SIG-M5 treated with dmso at 0.1 percent for 504 hours (cell line): ENCODE data around the gene MCTP2.

ENCODE experiments used
- DNase-seq: peaks from one replicate; lab custom pipeline; 2025; ENCODE audit not compliant: unreplicated experiment; lab: John Stamatoyannopoulos, UW

Gene MCTP2

DNA sequence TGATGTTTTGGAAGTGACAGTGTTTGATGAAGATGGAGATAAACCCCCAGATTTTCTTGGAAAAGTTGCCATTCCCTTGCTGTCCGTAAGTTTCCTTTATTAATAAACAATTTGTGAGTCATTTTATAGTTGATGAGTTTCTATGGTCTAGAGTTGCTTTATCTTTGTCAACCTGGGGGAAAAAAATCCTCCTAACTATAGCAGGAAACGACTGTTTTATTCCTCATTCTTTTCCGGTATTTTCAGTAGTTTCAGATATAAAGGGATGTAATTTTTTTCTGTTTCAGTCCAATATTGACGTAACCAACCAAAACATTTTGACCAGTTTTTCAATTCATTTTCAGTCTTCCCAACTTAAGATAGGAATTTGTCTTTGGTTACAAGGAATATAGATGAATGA is 154.1 kb downstream of the MCTP2 start:
- DNase-seq: no peak

DNA sequence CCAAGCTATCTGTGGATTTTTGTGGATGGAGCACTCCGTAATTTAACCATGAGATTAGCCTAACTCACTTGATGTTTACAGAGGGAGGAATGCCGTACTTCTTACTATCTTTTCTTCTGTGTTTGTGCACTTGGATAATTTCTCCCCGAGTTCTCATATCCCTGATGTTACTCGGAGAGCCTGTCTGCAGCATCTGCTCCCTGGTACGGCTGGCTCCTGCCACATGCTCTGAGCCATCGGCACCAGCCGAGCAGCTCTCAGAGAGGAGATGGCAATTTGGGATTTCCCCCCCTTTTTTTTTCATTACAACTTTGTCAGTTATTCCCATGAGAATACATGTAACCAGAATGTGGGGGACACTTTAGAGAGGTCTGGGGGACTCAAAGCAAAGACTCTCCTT is 155.0 kb downstream of the MCTP2 start:
- DNase-seq: no peak

DNA sequence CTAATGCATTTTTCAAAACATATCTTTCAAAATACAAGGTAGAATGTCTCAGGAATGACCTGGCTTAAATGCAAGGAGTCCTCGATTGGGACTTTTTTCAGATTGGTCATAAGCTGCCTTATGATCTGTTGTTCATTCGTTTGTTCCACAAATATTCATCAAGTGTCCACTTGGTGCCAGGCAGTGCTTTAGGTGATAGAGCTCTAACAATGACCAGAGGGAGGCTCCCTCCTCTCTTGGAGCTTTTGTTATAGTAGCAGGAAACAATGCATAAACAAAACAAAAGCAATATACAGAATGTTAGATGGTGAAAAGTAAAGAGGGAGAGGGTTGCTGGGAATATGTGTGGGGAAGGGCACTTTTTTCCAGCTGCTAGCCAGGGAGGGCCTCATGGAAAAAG is 156.1 kb downstream of the MCTP2 start:
- no peak for DNase-seq

DNA sequence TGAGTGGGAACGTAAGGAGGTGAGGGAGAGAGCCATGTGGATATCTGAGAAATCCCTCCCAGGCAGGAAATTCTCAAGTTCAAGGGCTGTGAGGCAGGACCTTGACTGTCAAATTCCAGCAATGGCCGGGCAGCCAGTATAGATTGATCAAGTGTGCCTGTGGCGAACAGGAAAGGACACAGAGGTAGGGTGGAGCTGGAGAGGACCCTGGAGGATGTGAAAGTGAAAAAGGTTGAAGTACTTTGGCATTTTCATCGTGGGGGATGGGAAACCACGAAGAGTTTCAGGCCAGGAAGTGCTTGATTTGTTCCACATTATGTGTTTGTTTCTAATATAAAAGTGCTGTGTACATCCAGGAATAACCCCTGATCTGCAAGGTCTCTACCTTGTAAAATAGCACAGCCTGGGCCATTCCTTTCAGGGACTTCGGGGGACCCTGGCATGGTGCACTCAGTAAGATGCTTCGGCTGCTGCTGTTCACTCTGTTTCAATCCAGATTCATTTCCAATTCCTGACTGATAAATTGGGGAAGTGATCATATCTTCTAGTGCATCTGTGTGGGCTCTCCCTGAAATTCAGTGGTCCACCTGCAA is 156.6 kb downstream of the MCTP2 start:
- no peak for DNase-seq

DNA sequence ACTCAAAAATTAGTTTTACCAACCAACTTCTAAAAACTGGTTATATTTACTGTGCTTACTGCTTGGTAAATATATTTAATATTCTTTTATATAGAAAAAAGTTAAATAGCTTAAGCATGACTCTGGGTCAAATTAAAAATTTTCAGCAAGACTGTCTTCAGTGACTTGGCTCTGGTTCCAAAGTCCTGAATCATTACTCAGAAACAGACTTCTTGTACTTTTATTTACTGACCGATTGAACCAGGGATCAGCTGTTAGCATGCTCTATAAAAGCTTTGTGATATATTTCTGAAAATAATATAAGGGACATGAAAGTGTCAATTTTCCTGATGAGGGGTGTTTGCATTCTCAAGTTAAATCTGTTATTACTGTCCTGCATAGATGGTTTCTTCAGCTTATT is 164.3 kb downstream of the MCTP2 start:
- no peak for DNase-seq

DNA sequence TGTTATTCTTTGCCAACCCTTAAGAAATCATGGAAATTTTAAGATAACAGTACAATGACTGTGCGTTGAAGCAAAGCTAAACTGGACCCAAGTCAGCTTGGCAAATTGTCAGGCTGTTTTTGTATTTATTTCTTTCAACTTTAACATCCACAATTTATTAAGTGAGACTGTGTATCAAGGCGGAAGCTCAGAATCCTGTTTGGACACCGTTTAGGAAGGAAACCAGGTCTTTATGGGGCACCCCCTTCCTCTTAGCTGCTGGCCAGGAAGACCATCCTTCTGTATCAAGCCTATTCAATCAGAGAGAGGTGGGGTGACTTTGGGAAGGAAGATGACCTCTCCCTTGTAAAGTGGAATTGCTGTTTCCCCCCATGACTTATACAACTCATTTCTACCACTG is 166.0 kb downstream of the MCTP2 start:
- DNase-seq: no peak

DNA sequence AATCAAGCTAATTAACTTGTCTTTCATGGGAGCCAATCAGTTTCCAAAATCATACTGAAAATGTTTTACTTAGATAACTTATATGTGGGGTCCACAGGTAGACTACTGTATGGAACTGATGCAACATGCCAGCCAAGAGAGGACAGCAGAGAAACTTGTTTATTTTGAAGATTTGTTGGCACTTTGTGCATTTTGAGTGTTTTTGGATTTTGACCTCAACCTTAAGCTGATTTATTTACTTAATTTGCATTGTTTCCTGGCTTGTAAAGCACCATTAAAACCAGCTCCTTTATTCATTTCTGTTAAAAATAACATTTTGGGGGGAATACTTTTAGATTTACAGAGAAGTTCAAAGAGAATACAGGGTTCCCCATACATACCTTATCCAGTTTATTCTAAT is 166.6 kb downstream of the MCTP2 start:
- no peak for DNase-seq

DNA sequence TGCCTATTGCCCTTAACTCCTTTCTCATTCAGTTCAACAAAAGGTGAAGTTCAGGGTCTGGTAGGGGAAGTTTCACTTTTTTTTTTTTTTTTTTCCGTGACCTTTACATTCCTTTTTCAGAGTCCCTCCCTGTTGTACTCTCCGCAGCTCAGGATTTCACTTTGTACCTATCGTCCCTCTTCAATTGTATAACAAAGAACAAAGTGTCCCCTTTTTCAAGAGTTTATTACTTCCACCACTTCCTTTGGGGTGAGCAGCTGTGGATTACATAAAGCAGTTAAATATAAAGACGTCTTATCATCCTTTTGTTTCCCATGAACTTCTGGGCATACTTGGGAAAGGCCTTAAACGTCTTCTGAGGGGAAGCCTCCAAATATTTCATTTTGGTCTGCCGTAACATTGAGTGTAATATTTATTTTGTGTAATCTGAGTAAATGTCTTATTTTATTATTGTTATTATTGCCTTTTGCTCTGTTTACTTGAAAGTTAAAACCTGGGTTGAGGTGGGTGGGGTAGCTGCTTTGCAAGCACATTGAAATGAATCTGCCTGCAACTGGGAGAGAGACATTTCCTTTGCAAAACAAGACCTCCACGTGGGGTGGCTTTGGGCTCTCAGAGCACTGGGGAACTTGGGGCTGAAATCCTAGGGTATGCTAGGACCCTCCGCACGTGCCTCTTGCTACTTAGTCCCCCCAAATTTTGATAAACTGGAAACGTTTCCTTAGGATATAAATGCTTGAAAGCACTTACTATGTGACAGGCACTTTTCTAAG is 169.4 kb downstream of the MCTP2 start:
- DNase-seq: no peak

DNA sequence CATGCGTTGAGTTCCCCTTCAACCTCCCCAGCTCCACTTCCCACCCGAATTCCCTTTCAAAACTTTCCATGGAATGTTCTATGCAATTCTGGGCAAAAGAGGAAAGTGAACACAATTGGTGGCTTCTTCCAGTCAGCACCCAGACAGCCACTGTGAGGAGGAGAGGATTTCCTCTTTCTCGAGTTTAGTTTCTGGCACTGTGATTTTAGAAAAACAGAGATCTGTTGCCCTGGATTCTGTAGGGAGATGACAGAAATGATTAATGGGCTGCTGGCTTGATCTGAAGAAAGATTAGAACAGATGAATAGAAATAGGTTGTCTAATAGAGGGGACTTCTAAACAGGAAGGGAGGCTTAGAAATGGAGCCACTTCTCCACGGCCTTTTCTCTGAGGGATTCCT is 172.0 kb downstream of the MCTP2 start:
- DNase-seq: no peak

DNA sequence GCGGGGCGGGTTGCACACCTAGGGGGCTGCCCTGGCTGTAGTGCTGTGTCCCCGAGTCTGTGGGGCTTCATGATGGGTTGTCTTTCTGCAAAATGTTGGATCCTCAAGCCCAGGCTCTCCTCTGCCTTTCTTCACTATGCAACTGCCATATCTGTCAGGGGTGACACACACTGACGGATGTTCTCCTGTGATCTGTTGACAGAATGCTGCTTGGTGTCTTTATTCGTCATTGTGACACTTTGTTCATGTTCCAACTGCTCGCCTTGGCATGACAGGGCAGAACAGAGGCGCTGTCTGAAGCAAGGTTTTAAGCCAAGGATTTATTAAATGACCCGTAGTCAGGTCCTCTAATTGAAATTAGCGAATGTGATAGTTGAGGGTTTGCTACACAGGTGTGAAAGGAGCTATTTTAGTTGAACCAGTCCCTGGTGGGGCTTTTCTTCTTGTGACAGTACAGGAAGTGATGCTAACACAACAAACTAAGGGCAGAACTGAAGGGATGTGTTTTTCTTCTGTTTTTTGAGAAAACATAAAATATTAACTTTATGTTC is 173.4 kb downstream of the MCTP2 start:
- no peak for DNase-seq

DNA sequence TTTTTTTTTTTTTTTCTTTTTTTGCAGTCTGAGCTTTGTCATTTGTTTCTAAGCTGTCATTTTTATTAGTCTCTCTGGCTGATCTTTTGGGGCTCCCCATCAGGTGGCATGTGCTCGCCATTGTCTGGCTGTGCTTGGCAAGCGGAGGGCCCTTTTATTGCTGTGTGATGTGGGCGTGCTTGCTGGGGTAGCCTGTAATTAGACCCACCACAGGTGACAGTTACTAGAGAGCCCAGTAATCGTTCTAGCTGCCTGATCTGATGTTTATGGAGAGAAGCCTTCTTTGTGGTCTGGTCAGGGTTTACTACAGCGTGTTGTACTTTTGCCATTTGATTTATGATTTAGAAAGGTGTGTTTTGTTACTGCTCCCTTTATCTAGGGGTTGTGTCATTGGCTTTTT is 179.9 kb downstream of the MCTP2 start:
- DNase-seq: no peak

DNA sequence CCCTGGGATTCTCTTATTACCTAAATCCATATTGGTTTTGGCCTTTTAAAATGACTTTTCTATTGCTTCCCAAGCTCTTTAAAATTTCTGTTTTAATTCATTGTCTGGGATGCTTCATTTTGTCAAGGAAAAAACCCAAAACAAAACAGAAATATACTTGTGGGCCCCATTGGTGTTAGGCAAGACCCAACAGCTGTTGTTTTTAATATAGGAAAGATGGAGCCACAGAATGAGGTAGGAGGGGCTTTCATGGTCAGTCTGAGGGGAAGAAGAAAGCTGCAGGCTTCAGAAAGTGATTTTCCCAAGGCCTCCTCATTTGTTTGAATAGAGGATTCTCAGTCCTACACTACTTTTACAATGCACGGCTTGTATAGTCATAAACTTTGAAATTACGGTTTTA is 180.5 kb downstream of the MCTP2 start:
- no peak for DNase-seq

DNA sequence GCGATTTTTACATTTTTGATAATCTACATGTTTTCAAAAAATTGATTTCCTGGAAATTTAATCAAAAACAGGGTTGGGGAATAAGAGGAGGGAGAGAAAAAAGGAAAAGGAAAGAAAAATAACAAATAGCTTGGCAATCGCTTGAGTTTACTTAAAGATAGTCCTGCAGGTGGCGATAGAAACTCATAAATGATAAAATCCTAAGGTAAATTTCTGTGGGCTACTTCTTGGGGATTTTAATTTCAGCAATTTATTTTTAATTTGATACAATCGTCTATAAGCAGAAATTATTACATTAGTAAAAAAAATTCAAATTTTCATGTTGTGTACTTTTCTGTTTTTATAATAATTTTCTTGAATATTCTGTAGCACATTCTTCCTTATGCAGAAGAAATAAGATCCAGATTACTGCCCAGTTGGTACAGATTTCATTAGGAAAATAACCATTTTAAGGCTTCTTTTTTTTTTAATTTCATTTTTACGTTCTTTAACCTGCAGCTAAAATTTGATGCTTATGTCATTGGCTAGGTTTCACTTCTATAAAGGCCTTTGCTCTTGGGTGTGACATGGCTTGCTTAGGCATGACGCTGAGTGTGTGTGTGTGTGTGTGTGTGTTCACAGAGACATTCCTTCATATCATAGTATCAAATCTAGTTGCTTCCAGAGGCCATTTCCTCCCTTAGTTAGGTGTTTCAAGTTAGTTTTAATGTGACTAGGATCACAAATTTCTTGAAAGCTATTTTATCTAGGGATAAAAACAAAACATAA is 181.8 kb downstream of the MCTP2 start:
- DNase-seq: peak; percentile 6

DNA sequence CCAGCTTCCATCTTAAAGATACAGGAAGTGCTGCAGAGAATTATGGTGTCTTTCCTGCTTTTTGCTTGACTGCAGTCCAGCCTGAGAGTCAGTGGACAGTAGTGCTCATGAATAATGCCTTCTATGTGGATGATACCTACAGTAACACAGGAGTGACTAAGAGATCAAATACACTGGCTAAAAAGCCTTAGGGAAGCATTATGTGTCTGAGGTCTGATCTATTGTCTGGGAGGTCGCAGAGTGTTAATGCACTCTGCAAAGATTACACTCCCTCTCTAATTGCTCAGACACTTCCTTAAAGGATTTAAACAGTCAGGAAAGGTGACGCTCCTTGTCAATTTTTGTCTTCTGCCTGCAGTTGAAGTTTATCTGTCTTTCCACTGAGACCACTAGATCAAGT is 183.6 kb downstream of the MCTP2 start:
- no peak for DNase-seq

DNA sequence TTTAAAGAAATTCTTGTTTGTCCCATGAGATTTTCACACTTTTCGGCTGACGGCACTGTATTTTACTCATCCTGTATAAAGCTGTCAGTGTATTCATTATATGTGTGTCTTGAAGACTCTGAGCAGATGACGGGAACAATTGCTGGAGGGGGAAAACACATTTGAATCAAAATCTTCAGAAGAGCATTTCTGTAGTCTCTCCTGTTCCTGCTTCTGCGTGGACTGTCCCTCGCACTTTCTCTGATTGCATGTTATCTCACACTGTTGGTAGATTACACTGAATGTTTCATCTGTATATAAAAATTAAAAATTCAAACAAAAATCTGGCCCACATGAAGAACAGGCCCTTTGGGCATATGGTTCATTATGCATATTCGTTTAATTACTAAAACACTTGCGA is 184.9 kb downstream of the MCTP2 start:
- DNase-seq: no peak

DNA sequence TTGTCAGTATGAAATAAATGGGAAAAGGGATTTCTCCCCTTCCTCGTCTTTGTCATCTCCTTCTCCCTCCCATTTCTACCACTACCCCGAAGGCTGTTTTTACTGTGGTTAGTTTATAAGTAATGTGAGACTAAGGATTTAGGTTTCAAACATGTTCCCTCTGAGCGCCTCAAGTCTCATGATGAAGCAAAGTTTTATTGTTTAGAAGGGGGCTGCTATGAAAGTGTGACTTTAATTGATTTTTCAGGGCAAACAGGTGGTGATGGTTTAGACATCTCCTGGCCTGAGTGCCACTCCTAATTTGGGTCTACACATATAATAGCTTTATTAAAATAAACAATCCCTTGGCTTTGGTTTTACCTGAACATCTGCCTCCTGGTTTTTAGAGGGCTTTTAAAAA is 185.5 kb downstream of the MCTP2 start:
- DNase-seq: no peak

DNA sequence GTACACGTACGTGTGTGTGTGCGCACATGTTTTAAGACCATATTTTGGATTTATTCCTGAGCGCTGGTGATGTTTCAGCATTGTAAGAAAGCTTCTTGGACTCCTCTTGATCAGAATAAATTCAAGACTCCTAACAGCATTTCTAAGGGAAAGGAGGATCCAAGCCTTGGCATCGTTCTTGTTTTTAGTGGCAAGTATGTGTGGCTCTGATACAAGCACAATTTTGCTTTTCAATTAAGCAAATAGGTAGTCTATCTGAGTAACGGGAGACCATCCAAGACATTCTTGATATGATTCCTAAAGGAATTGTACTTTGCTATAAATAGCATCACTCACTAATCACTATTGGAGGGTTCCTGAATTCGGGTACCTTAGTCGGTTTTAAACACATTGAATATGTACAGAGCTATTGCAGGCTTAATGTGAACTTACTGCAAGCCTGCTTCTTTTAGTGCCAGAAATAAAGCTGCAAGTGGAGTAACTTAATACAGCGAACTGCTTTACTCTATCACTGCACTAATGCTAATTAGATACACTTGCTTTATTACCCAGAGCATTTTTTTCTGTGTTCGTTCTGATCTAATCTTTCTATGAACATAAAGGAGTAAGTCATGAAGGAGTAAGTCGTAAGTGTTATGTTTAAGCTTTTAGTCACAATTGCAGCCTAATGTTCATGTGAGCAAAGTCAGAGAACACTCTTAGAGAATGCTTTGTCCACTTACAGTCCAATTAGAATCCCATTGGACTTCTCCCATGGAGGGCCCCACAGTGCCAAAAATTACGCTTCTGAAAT is 186.3 kb downstream of the MCTP2 start:
- DNase-seq: no peak

DNA sequence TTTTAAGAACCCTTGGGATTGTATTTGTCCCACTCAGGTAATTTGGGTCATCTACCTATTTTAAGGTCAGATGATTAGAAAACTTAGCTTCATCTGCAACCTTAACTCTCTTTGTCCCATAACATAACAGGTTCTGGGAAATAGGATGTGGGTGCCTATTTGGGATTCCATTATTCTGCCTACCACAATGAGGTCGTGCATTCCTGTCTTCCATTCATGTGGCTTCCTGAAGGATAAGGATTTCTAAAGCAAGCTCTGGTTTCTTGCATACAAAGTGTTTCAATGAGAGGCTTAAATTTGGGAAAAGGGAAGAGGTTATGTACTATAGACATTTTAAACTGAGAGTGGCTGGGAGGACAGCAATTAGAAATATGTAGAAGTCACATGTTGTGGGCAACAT is 190.3 kb downstream of the MCTP2 start:
- DNase-seq: no peak

DNA sequence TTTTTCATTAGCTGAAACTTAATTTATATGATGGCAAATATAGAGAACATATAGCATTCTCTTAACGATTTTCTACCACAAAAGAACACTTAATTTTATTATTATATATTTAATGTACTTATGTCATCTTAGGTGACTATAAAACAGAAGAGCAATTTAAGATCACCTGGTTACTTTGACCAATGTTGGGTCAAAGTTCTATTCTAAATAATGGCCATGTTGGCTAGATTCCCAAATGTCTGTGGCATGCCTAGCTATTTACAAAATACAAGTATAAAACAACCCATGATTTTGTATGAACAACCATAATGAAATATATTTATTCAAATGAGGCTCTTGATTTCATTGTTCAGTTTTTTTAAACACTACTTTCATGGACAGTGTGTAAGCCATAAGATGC is 200.9 kb downstream of the MCTP2 start:
- DNase-seq: no peak

DNA sequence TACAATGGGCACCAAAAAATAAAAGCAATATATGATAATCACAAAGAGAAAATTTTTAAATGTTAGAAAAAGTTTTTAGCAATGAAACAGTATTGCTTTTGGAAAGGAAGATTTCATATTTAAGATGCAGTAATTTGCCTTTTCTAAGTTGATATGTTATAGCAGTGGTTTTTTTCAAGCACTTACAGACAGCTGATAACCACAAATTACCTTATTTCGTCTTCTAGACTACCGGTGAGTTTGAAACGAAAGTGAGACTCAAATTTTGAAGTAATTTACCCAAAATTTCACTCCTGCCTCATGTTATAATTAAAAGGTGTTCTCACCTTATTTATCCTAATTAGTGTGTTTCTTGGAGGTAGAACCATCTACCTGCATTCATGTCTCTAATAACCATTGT is 207.8 kb downstream of the MCTP2 start:
- DNase-seq: no peak

DNA sequence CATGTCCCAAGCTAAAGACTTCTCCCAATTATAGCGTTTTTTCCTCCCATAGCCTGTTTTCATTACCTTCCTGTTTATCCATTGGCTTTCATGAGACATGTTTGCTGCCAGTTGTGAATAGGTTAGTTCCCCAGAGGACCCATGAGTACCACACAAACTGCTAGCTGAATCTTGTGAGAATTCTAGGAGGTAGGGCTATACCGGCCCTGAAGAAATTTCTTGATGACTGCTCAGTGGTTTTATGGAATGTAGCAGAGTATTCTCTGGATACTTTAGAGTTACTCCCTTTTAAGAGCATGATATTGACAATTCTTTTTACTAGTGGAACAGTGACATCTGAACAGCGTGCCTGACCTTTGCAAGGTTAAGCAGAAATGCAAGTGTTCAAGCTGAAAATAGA is 210.4 kb downstream of the MCTP2 start:
- DNase-seq: no peak
